Measurements from ENCODE around the gene IL17F. TPM values are rescaled to one million over a fixed set of nuclear protein-coding genes. Genes with fewer than 3 reads are reported as not detected.

The IL17F gene
- polyA plus RNA-seq, 1 of the 3 experiments (the other 2 are of a cell fraction): not detected

DNA sequence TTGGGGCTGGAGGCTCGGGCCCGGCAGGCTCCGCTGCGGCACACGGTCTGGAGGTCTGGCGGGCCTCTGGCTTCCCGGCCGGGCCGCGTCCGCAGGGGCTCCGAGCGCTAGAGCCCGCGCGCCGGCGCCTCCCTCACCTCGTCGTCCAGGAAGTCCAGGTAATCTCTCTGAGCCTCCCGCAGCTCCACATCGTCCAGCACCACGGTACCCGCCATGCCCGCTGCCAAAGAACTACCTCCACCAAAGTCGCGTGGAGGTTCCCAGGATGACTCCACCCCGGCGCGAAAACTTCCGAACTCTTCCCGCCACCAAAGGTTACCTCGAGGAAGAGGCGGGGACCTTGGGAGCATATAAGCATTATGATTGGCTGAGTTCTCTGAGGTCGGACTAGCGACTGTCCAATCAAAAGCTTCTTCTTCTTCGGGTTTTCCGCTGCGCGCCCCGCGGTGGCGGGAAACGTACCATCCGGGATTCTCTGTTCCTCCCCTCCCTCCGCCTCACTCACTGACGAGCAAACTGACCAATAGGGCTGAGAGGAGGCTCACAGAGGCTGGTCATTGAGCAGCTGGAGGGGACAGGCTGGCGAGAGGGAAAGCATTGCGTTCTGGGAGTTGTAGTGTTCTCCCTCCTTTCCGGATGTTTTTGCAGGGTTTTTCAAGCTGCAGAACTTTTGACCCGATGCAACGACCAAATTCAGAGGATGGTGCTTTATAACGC is 40.3 kb upstream of the IL17F start, which contains the start of gene MCM3 (continued):
- TF ChIP-seq NRF1 (IDR thresholded peaks at IDR 0.05; ENCODE audit: low read depth, low read length) (peak; percentile 19; the same call in 1 of the 2 replicates), MEF2A (IDR thresholded peaks at IDR 0.05; ENCODE audit: borderline replicate concordance, low read depth) (no peak), FOXM1 (IDR thresholded peaks at IDR 0.05; ENCODE audit: low read depth) (no peak), TAF1 (IDR thresholded peaks at IDR 0.05; ENCODE audit: borderline replicate concordance, low read depth, low read length) (peak; percentile 52; the same call in 1 of the 2 replicates), RXRA (IDR thresholded peaks at IDR 0.05; ENCODE audit: borderline replicate concordance, low read depth) (peak; percentile 36; the same call in 1 of the 2 replicates), NFIC (IDR thresholded peaks at IDR 0.05; ENCODE audit: borderline replicate concordance) (no peak)

DNA sequence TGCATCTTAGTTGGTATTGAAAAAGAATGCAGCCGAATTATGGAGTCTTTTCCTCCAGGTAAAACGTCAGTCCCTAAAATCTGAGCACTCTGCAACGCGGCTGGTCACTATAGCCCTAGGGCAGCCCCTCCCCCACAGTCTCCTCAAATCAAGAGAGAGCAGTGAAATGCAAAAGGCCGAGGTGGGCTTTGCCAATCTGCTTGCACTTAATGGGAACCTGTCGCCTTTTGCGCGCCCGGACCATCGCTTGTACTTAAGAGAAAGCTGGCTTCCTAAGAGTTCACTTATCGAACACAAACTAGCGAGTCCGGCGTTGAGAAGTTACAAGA is 39.8 kb upstream of the IL17F start:
- Histone ChIP-seq H3K4me3 (ENCODE audit: low read depth in 2 of 2, low read length in 1 of 2) (peak overlapping the region; percentile 88 to 89), H3K4me1 (ENCODE audit: control insufficient read depth in 1 of 2, insufficient read depth in 2 of 2, low read depth in 1 of 2, low read length in 1 of 2) (peaks cover 14 to 18% of the 10 kb centered on the region in 2 experiments; a peak in 3 of 4 replicates), H3K27ac (ENCODE audit: low read depth in 2 of 2, low read length in 1 of 2) (peak overlapping the region; percentile 53 to 84), H3K9me3 (no peaks in the 10 kb centered on the region), H3F3A (replicated peaks; ENCODE audit: insufficient read depth) (no peaks in the 10 kb centered on the region), H3K4me2 (peak overlapping the region; percentile 93), H3K79me2 (ENCODE audit: insufficient read depth) (peaks cover 34% of the 10 kb centered on the region), H3K9ac (peak overlapping the region; percentile 83), H3K9me2 (no peaks in the 10 kb centered on the region), H3K36me3 (replicated peaks in 1 of 2; ENCODE audit: control insufficient read depth in 1 of 2, insufficient read depth in 2 of 2, low read length in 1 of 2) (peaks cover 30 to 37% of the 10 kb centered on the region in 2 experiments), H3K27me3 (ENCODE audit: insufficient read depth) (no peaks in the 10 kb centered on the region), H4K20me1 (ENCODE audit: insufficient read depth) (no peaks in the 10 kb centered on the region), H2AFZ (ENCODE audit: low read depth) (peak overlapping the region; percentile 84)
- ChIA-PET CTCF (interaction anchor here (1.4 to 8.6 kb wide), 6 partner anchors 10 to 121 kb away, joined by 4 to 119 read pairs (median 21); no protein-coding TSS in a partner anchor), POLR2A (no interaction called here)
- peak; percentile 50 for DNase-seq
- WGBS (ENCODE audit: low lambda C conversion rate): under 1% methylated on average over 9 of the region's 14 CpGs
- TF ChIP-seq SIN3A (IDR thresholded peaks at IDR 0.05; ENCODE audit: borderline replicate concordance, low read depth, low read length) (0 out of 2 replicates have a peak, but pooled peaks have one; percentile 28), CHD2 (IDR thresholded peaks at IDR 0.05; ENCODE audit: low read length, partially characterized antibody) (peak; percentile 9)
- TF ChIP-seq, protein P1, sequence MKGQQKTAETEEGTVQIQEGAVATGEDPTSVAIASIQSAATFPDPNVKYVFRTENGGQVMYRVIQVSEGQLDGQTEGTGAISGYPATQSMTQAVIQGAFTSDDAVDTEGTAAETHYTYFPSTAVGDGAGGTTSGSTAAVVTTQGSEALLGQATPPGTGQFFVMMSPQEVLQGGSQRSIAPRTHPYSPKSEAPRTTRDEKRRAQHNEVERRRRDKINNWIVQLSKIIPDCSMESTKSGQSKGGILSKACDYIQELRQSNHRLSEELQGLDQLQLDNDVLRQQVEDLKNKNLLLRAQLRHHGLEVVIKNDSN (IDR thresholded peaks at IDR 0.05; ENCODE audit: borderline replicate concordance, low read depth): no peak

DNA sequence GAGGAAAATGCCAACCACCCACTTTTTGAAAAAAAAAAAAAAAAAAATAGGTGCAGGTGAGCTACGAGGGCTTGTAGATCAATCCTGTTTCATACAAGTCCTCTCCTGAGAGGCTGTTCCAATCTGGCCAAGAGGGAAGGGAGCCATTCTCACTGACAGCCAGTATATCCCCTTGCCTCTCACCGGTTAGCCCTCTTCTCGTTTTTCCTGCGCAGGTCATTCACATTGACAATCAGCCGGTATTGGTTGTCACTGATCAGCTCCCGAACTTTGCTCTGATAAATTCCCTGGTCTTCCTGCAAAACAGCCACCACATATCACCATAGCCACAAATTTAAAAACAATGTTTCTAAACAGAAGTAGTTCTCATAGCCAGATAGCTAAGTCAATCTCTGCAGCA is 38.8 kb upstream of the IL17F start:
- TF ChIP-seq TCF12 (IDR thresholded peaks at IDR 0.05) (no peak), YY1 (IDR thresholded peaks at IDR 0.05; ENCODE audit: low read depth) (no peak), RCOR1 (IDR thresholded peaks at IDR 0.05; ENCODE audit: low read length) (no peak)
- TF ChIP-seq, protein P2, sequence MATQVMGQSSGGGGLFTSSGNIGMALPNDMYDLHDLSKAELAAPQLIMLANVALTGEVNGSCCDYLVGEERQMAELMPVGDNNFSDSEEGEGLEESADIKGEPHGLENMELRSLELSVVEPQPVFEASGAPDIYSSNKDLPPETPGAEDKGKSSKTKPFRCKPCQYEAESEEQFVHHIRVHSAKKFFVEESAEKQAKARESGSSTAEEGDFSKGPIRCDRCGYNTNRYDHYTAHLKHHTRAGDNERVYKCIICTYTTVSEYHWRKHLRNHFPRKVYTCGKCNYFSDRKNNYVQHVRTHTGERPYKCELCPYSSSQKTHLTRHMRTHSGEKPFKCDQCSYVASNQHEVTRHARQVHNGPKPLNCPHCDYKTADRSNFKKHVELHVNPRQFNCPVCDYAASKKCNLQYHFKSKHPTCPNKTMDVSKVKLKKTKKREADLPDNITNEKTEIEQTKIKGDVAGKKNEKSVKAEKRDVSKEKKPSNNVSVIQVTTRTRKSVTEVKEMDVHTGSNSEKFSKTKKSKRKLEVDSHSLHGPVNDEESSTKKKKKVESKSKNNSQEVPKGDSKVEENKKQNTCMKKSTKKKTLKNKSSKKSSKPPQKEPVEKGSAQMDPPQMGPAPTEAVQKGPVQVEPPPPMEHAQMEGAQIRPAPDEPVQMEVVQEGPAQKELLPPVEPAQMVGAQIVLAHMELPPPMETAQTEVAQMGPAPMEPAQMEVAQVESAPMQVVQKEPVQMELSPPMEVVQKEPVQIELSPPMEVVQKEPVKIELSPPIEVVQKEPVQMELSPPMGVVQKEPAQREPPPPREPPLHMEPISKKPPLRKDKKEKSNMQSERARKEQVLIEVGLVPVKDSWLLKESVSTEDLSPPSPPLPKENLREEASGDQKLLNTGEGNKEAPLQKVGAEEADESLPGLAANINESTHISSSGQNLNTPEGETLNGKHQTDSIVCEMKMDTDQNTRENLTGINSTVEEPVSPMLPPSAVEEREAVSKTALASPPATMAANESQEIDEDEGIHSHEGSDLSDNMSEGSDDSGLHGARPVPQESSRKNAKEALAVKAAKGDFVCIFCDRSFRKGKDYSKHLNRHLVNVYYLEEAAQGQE (IDR thresholded peaks at IDR 0.05; ENCODE audit: low read depth, low read length): no peak
- CTCF ChIA-PET: interaction anchor here (1.3 to 8.6 kb wide), 5 partner anchors 11 to 118 kb away, joined by 4 to 119 read pairs (median 9); partner anchors contain the start of gene PAQR8
- peak overlapping the region; percentile 88 to 89 for H3K4me3 ChIP-seq (ENCODE audit: low read depth in 2 of 2, low read length in 1 of 2)

More for the DNA sequence above, 38.8 kb upstream of the IL17F start:
- Histone ChIP-seq H3K27me3 (ENCODE audit: insufficient read depth) (no peaks in the 10 kb centered on the region), H3K79me2 (ENCODE audit: insufficient read depth) (peaks cover 40% of the 10 kb centered on the region), H3F3A (replicated peaks; ENCODE audit: insufficient read depth) (no peaks in the 10 kb centered on the region), H3K9ac (peak overlapping the region; percentile 83; the same call in 1 of the 2 replicates), H3K9me2 (no peaks in the 10 kb centered on the region), H3K4me2 (peak overlapping the region; percentile 93), H2AFZ (ENCODE audit: low read depth) (0 out of 2 replicates have a peak overlapping the region, but pooled peaks have one; percentile 30), H3K36me3 (replicated peaks in 1 of 2; ENCODE audit: control insufficient read depth in 1 of 2, insufficient read depth in 2 of 2, low read length in 1 of 2) (peaks cover 36 to 47% of the 10 kb centered on the region in 2 experiments), H3K27ac (ENCODE audit: low read depth in 2 of 2, low read length in 1 of 2) (no peak overlapping the region), H3K4me1 (ENCODE audit: control insufficient read depth in 1 of 2, insufficient read depth in 2 of 2, low read depth in 1 of 2, low read length in 1 of 2) (peaks cover 14 to 18% of the 10 kb centered on the region in 2 experiments; a peak in 3 of 4 replicates), H3K9me3 (no peaks in the 10 kb centered on the region), H4K20me1 (ENCODE audit: insufficient read depth) (no peaks in the 10 kb centered on the region)
- 23% methylated on average over 6 of the region's 6 CpGs for WGBS (ENCODE audit: low lambda C conversion rate)
- no peak for DNase-seq
- POLR2A ChIA-PET: no interaction called here

Measured in SK-N-SH (cell line).